GM12878 (cell line): ENCODE measurements around the gene CA9. TPM values are rescaled to one million over a fixed set of nuclear protein-coding genes. Genes with fewer than 3 reads are reported as not detected.

Source experiments
- ATAC-seq: fragments of 200-7000 bp; cut with Tn5 transposase; 3 replicates; pipeline ENCODE4 v1.9.1; 2020; ENCODE audit warnings: mild to moderate bottlenecking, moderate library complexity
- BruUV-seq: library from RNA; stranded (reverse); fragments of 400-500 nt; replicated peaks from 2 replicates; lab custom pipeline; 2021; lab: Mats Ljungman, UMichigan
- CTCF ChIA-PET: fragments of 300-600 bp; sonication (Branson Sonifier 250); formaldehyde crosslinking; extraction: SDS; loops from one replicate; lab custom pipeline; 2021; ENCODE audit warnings: inconsistent platforms; lab: Yijun Ruan, JAX
- POLR2A ChIA-PET: fragments of 350-600 bp; formaldehyde crosslinking; extraction: SDS; loops from one replicate; lab custom pipeline; 2021; ENCODE audit warnings: inconsistent platforms; lab: Charles Lee
- RAD21 ChIA-PET: fragments of 300-600 bp; sonication (Branson Sonifier 250); formaldehyde crosslinking; loops from one replicate; lab custom pipeline; 2023; ENCODE audit warnings: antibody characterized with exemption; ENCODE audit not compliant: unreplicated experiment; lab: Charles Lee
- SMC1A ChIA-PET: fragments of 300-600 bp; sonication (Branson Sonifier 250); formaldehyde crosslinking; loops from one replicate; lab custom pipeline; 2023; ENCODE audit not compliant: unreplicated experiment, uncharacterized antibody; lab: Charles Lee
- DNase-seq: peaks from one replicate; pipeline ENCODE4 v3.0.0-alpha.2; 2011; ENCODE audit warnings: low read depth, low spot score
- FAIRE-seq: peaks from 3 replicates; lab custom pipeline; 2011; peaks lifted over from hg19 to GRCh38; lab: Jason Lieb, UNC
- H2AFZ ChIP-seq: 2 replicates; pipeline ENCODE4 v1.6.0; 2011; ENCODE audit warnings: low read depth, low read length, control low read depth; ENCODE audit not compliant: control insufficient read depth
- H3K27ac ChIP-seq: 2 replicates; pipeline ENCODE4 v1.5.1; 2011; ENCODE audit warnings: control low read depth; ENCODE audit not compliant: control insufficient read depth, insufficient read depth
- H3K27me3 ChIP-seq, 2 experiments: replicated peaks in 1 of 2; 2 replicates each; pipeline versions ENCODE4 v1.6.0 to v1.6.1; 2011; ENCODE audit warnings: low read length in 1 of 2; ENCODE audit not compliant: control insufficient read depth in 2 of 2, insufficient read depth in 2 of 2
- H3K36me3 ChIP-seq, 2 experiments: 2 replicates each; pipeline ENCODE4 v1.5.1; 2011; ENCODE audit warnings: low read length in 1 of 2; ENCODE audit not compliant: control insufficient read depth in 2 of 2, insufficient read depth in 2 of 2
- H3K4me1 ChIP-seq: 2 replicates; pipeline ENCODE4 v1.6.1; 2011; ENCODE audit warnings: mild to moderate bottlenecking, low read length, moderate library complexity, mixed read lengths; ENCODE audit not compliant: control insufficient read depth, insufficient read depth
- H3K4me2 ChIP-seq: 2 replicates; pipeline ENCODE4 v1.6.0; 2011; ENCODE audit warnings: control low read depth; ENCODE audit not compliant: control insufficient read depth, insufficient read depth
- H3K4me3 ChIP-seq: fragments of 200-600 bp; sonication (generic); 2 replicates; pipeline ENCODE4 v1.5.1; 2016
- H3K79me2 ChIP-seq: 2 replicates; pipeline ENCODE4 v1.6.0; 2011; ENCODE audit warnings: low read length; ENCODE audit not compliant: control insufficient read depth, insufficient read depth
- H3K9ac ChIP-seq: 2 replicates; pipeline ENCODE4 v1.8.0; 2011; ENCODE audit warnings: low read length, control low read depth, mixed read lengths; ENCODE audit not compliant: control insufficient read depth, insufficient read depth
- H3K9me3 ChIP-seq: replicated peaks from 3 replicates; pipeline ENCODE4 v1.5.1; 2011; ENCODE audit warnings: mild to moderate bottlenecking, low read length; ENCODE audit not compliant: control insufficient read depth, insufficient read depth
- H4K20me1 ChIP-seq: 2 replicates; pipeline ENCODE4 v1.6.0; 2011; ENCODE audit not compliant: control insufficient read depth, insufficient read depth
- CBX5 ChIP-seq: sonication (generic); IDR thresholded peaks from 2 replicates; pipeline ENCODE4 v1.6.1; 2016; ENCODE audit warnings: low read depth, moderate library complexity, mild to moderate bottlenecking, inconsistent platforms
- E2F8 ChIP-seq: fragments of 450-650 bp; IDR thresholded peaks from 2 replicates; pipeline ENCODE4 v1.6.1; 2018; ENCODE audit warnings: mild to moderate bottlenecking, low read depth, moderate library complexity; ENCODE audit not compliant: partially characterized antibody
- RUNX3 ChIP-seq: IDR thresholded peaks from 2 replicates; pipeline ENCODE4 v1.6.1; 2012; ENCODE audit warnings: low read length, inconsistent platforms
- ZBTB11 ChIP-seq: fragments of 450-650 bp; formaldehyde crosslinking; IDR thresholded peaks from 2 replicates; pipeline ENCODE4 v1.5.0; 2022; ENCODE audit warnings: mild to moderate bottlenecking, missing genetic modification characterization
- WGBS: methylation state at CpG from one replicate; pipeline ENCODE4 v1.1.6; 2016; ENCODE audit warnings: low lambda C conversion rate; ENCODE audit not compliant: insufficient replicate concordance, insufficient coverage; ENCODE audit errors: missing lambda C conversion rate; 5-methylcytosine and 5-hydroxymethylcytosine counted together
- in situ Hi-C: fragments of 300-500 bp; cut with MboI; formaldehyde crosslinking; loops from 9 replicates; pipeline ENCODE4 v1.14.3; 2018; ENCODE audit warnings: mixed read lengths
- intact Hi-C: fragments of 100-400 bp; cut with micrococcal nuclease; formaldehyde crosslinking; loops from one replicate; pipeline ENCODE4 v1.14.2; 2022; ENCODE audit not compliant: unreplicated experiment
- polyA plus RNA-seq, 11 experiments: library from polyadenylated mRNA; depleted of rRNA in 4 of 11; unstranded in 6 of 11; stranded (reverse) in 5 of 11; fragments of >200 nt; fragmentation: Nextera tagmentation in 4 of 11; fragmentation: Illumina TruSeq in 1 of 11; extraction: Ambion mirVana in 4 of 11; extraction: Trizol in 1 of 11; gene quantifications; 1 replicate in 1 of 11; 2 replicates in 10 of 11; pipeline versions ENCODE4 v1.2.1 to v1.2.3, GENCODE V29; 2011 to 2016; ENCODE audit warnings: inconsistent platforms in 2 of 11, missing spikeins in 2 of 11, low read depth in 1 of 11
- total RNA-seq, 4 experiments: library from RNA; depleted of rRNA in 3 of 4; stranded (reverse); fragments of >200 nt in 3 of 4; fragmentation: Illumina TruSeq in 1 of 4; extraction: Trizol in 1 of 4; gene quantifications; 2 replicates each; pipeline versions ENCODE4 v1.2.1 to v1.2.3, GENCODE V29; 2013 to 2021
- TF ChIP-seq, protein P1 (sequence below): fragments of 150-350 bp; IDR thresholded peaks from 2 replicates; pipeline ENCODE4 v1.6.1; 2016; ENCODE audit warnings: low read depth, low read length

The CA9 gene
- total and polyA plus RNA-seq, 10 of the 15 experiments (the other 5 are each of a cell fraction or from before 2014, with no cell fraction given), result 0.53 to 6.6 (median 1.2) TPM

DNA sequence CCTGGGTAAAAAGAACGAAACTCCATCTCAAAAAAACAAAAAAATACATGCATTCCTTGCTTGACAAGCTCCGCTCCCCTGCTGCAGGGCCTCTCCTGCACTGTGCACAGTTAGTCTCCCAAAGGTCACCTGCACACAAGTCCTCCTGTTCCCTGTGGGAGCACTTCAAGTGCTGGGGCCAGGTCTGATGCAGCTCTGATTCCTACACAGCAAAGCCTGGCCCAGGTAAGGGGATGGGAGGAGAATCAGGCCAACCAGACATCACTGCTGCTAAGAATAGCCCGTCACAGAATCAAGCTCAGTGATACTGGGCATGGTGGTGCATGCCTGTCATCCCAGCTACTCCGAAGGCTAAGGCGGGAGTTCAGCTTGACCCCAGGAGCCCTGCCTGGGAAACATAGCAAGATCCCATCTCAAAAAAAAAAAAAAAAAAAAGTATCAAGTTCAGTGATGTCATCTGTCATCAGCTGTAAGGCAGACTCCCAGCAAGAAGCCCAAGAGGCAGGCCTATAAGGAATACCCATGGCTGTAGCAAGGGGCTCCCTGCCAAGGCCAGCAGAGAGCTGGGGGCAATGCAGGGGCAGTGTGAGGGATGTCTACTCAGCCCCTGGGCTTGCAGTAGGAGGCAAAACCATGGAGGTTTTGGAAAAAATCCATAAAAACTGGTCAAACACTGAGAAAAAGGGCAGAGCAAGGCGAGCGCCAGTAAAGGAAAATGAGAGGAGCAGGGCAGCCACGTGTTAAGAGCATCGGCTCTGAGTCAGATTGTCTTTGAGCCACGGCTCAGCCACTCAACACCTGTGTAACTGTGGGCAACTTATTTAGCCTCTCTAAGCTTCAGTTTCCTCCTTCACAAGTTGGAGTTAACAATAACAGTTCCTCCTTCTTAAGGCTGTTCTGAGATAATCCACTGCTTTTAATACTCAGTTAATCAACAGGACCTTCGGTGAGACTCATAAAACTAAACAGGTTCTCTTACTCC is 12.8 kb downstream of the CA9 start:
- CTCF ChIA-PET, result interaction anchor here (2.1 to 15.2 kb wide), 3 partner anchors 9 to 25 kb away, joined by 19 to 227 read pairs (median 39); partner anchors contain the start of genes ARHGEF39, CCDC107 and RMRP
- no TSS peak for BruUV-seq
- DNase-seq, result no peak
- H3K27me3 ChIP-seq, result no peaks in the 10 kb centered on the region; a peak in 1 of 4 replicates
- no peak for ATAC-seq
- SMC1A ChIA-PET, result interaction anchor here (0.6 to 1.1 kb wide), 3 partner anchors 25 to 1390 kb away, joined by 3 to 4 read pairs (median 3); no protein-coding TSS in a partner anchor
- TF ChIP-seq CBX5 (no peak), ZBTB11 (CRISPR knock-in tag) (no peak), RUNX3 (no peak), E2F8 (no peak)
- TF ChIP-seq, protein P1, sequence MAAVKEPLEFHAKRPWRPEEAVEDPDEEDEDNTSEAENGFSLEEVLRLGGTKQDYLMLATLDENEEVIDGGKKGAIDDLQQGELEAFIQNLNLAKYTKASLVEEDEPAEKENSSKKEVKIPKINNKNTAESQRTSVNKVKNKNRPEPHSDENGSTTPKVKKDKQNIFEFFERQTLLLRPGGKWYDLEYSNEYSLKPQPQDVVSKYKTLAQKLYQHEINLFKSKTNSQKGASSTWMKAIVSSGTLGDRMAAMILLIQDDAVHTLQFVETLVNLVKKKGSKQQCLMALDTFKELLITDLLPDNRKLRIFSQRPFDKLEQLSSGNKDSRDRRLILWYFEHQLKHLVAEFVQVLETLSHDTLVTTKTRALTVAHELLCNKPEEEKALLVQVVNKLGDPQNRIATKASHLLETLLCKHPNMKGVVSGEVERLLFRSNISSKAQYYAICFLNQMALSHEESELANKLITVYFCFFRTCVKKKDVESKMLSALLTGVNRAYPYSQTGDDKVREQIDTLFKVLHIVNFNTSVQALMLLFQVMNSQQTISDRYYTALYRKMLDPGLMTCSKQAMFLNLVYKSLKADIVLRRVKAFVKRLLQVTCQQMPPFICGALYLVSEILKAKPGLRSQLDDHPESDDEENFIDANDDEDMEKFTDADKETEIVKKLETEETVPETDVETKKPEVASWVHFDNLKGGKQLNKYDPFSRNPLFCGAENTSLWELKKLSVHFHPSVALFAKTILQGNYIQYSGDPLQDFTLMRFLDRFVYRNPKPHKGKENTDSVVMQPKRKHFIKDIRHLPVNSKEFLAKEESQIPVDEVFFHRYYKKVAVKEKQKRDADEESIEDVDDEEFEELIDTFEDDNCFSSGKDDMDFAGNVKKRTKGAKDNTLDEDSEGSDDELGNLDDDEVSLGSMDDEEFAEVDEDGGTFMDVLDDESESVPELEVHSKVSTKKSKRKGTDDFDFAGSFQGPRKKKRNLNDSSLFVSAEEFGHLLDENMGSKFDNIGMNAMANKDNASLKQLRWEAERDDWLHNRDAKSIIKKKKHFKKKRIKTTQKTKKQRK, result no peak
- RAD21 ChIA-PET, result interaction anchor here (0.6 to 1.2 kb wide), 3 partner anchors 10 to 336 kb away, joined by 3 read pairs; no protein-coding TSS in a partner anchor
- no peak overlapping the region for H3K9ac ChIP-seq
- no peaks in the 10 kb centered on the region for H3K9me3 ChIP-seq
- no peak overlapping the region for H3K4me3 ChIP-seq
- no peaks in the 10 kb centered on the region for H3K36me3 ChIP-seq
- POLR2A ChIA-PET, result interaction anchor here (0.6 to 1.1 kb wide), 3 partner anchors 10 to 80 kb away, joined by 3 to 7 read pairs (median 4); partner anchors contain the start of gene RMRP
- no peak for FAIRE-seq
- intact Hi-C loops, result no loop called here
- in situ Hi-C loops, result no loop called here
- H3K79me2 ChIP-seq, result no peaks in the 10 kb centered on the region; the same call in 1 of the 2 replicates
- WGBS, result 58% methylated on average over 11 of the region's 11 CpGs
- no peak overlapping the region for H3K4me2 ChIP-seq
- peaks cover 3% of the 10 kb centered on the region; the same call in 1 of the 2 replicates for H3K4me1 ChIP-seq
- H3K27ac ChIP-seq, result no peak overlapping the region
- no peaks in the 10 kb centered on the region for H4K20me1 ChIP-seq
- H2AFZ ChIP-seq, result no peak overlapping the region
